SK-N-SH (cell line): Measurements from ENCODE around the gene NISCH. TPM values are rescaled to one million over a fixed set of nuclear protein-coding genes. Genes with fewer than 3 reads are reported as not detected.

Experiments used
- CTCF ChIA-PET: fragments of 300-600, 350-600 bp; formaldehyde crosslinking; extraction: SDS; loops from one replicate; lab custom pipeline; 2021; lab: Yijun Ruan, JAX
- POLR2A ChIA-PET: fragments of 350-600 bp; sonication (Branson Sonifier 250); formaldehyde crosslinking; extraction: SDS; loops from one replicate; lab custom pipeline; 2020; ENCODE audit warnings: antibody characterized with exemption, inconsistent platforms; lab: Yijun Ruan, JAX
- DNase-seq: peaks from one replicate; pipeline ENCODE4 v3.0.0; 2012
- H2AFZ ChIP-seq: fragments of 200-600 bp; sonication (generic); 2 replicates; pipeline ENCODE4 v1.8.1; 2016; ENCODE audit warnings: antibody characterized with exemption, mild to moderate bottlenecking, low read depth
- H3F3A ChIP-seq: fragments of 200-600 bp; sonication (generic); replicated peaks from 2 replicates; pipeline ENCODE3; 2016; ENCODE audit warnings: antibody characterized with exemption, mild to moderate bottlenecking; ENCODE audit not compliant: insufficient read depth
- H3K27ac ChIP-seq, 2 experiments: fragments of 200-500 bp in 1 of 2; fragments of 200-600 bp in 1 of 2; sonication (Bioruptor generic) in 1 of 2; sonication (generic), shearing (Covaris generic) in 1 of 2; 2 replicates each; pipeline versions ENCODE4 v1.5.1 to v1.6.1; 2014 to 2016; ENCODE audit warnings: low read depth in 2 of 2, inconsistent platforms in 1 of 2, low read length in 1 of 2, mild to moderate bottlenecking in 1 of 2, mixed read lengths in 1 of 2
- H3K27me3 ChIP-seq: fragments of 200-600 bp; sonication (generic), shearing (Covaris generic); 2 replicates; pipeline ENCODE4 v1.6.1; 2016; ENCODE audit warnings: mixed run types; ENCODE audit not compliant: insufficient read depth
- H3K36me3 ChIP-seq, 2 experiments: fragments of 200-500 bp in 1 of 2; fragments of 200-600 bp in 1 of 2; sonication (Bioruptor generic) in 1 of 2; sonication (generic) in 1 of 2; replicated peaks in 1 of 2; 2 replicates each; pipeline versions ENCODE3 to v1.5.1; 2014 to 2016; ENCODE audit warnings: low read length in 1 of 2, mild to moderate bottlenecking in 1 of 2; ENCODE audit not compliant: insufficient read depth in 2 of 2, control insufficient read depth in 1 of 2
- H3K4me1 ChIP-seq, 2 experiments: fragments of 200-500 bp in 1 of 2; fragments of 200-600 bp in 1 of 2; sonication (Bioruptor generic) in 1 of 2; sonication (generic), shearing (Covaris generic) in 1 of 2; 2 replicates each; pipeline versions ENCODE4 v1.5.1 to v1.6.1; 2014 to 2016; ENCODE audit warnings: low read depth in 1 of 2, low read length in 1 of 2, mixed run types in 1 of 2; ENCODE audit not compliant: insufficient read depth in 2 of 2, control insufficient read depth in 1 of 2
- H3K4me2 ChIP-seq: fragments of 200-600 bp; sonication (generic), shearing (Covaris generic); 2 replicates; pipeline ENCODE4 v1.6.1; 2017; ENCODE audit warnings: mixed run types
- H3K4me3 ChIP-seq, 2 experiments: fragments of 200-500 bp in 1 of 2; fragments of 200-600 bp in 1 of 2; sonication (Bioruptor generic) in 1 of 2; sonication (generic), shearing (Covaris generic) in 1 of 2; 2 replicates each; pipeline versions ENCODE4 v1.5.1 to v1.8.1; 2014 to 2016; ENCODE audit warnings: low read depth in 2 of 2, inconsistent platforms in 1 of 2, low read length in 1 of 2, mild to moderate bottlenecking in 1 of 2, mixed read lengths in 1 of 2, moderate library complexity in 1 of 2
- H3K79me2 ChIP-seq: fragments of 200-600 bp; sonication (generic); 2 replicates; pipeline ENCODE4 v1.8.1; 2017; ENCODE audit warnings: mild to moderate bottlenecking; ENCODE audit not compliant: insufficient read depth
- H3K9ac ChIP-seq: fragments of 200-600 bp; sonication (generic); 2 replicates; pipeline ENCODE4 v1.6.1; 2017; ENCODE audit warnings: mixed run types
- H3K9me2 ChIP-seq: fragments of 200-600 bp; sonication (generic); 2 replicates; pipeline ENCODE4 v1.6.1; 2017; ENCODE audit warnings: mixed run types
- H3K9me3 ChIP-seq: fragments of 200-600 bp; sonication (generic); 2 replicates; pipeline ENCODE4 v1.6.1; 2017; ENCODE audit warnings: mixed run types, mild to moderate bottlenecking, moderate library complexity
- H4K20me1 ChIP-seq: fragments of 200-600 bp; sonication (generic); 2 replicates; pipeline ENCODE4 v1.6.1; 2017; ENCODE audit warnings: mild to moderate bottlenecking, mixed run types; ENCODE audit not compliant: insufficient read depth
- CHD2 ChIP-seq: fragments of 150-350 bp; IDR thresholded peaks from 2 replicates; pipeline ENCODE4 v1.6.1; 2018; ENCODE audit warnings: low read length; ENCODE audit not compliant: partially characterized antibody
- CTCF ChIP-seq: fragments of 200-600 bp; sonication (generic); IDR thresholded peaks from 2 replicates; pipeline ENCODE4 v1.6.1; 2017; ENCODE audit warnings: antibody characterized with exemption, mild to moderate bottlenecking, moderate library complexity
- ELF1 ChIP-seq: IDR thresholded peaks from 2 replicates; pipeline ENCODE4 v1.4.0; 2012
- EZH2phosphoT487 ChIP-seq: fragments of 200-600 bp; sonication (generic); IDR thresholded peaks from 2 replicates; pipeline ENCODE4 v1.6.1; 2017; ENCODE audit warnings: low read depth, mixed run types, mild to moderate bottlenecking, antibody characterized with exemption, moderate library complexity, borderline replicate concordance
- FOSL2 ChIP-seq: IDR thresholded peaks from 2 replicates; pipeline ENCODE4 v1.4.0; 2012; ENCODE audit warnings: low read depth, mild to moderate bottlenecking, moderate library complexity, borderline replicate concordance
- FOXJ3 ChIP-seq: sonication (generic); formaldehyde crosslinking; IDR thresholded peaks from 2 replicates; pipeline ENCODE4 v1.5.1; 2020; ENCODE audit warnings: mild to moderate bottlenecking, missing genetic modification reagents
- FOXM1 ChIP-seq: IDR thresholded peaks from 2 replicates; pipeline ENCODE4 v1.4.0; 2012; ENCODE audit warnings: low read depth, mild to moderate bottlenecking
- GABPA ChIP-seq: IDR thresholded peaks from 2 replicates; pipeline ENCODE4 v1.4.0; 2012; ENCODE audit warnings: low read depth, mild to moderate bottlenecking
- MEF2A ChIP-seq: IDR thresholded peaks from 2 replicates; pipeline ENCODE4 v1.4.0; 2012; ENCODE audit warnings: low read depth, borderline replicate concordance
- NFIC ChIP-seq: IDR thresholded peaks from 2 replicates; pipeline ENCODE4 v1.4.0; 2012; ENCODE audit warnings: borderline replicate concordance
- NRF1 ChIP-seq: IDR thresholded peaks from 2 replicates; pipeline ENCODE4 v1.6.1; 2012; ENCODE audit warnings: low read depth, mild to moderate bottlenecking, low read length
- POLR2AphosphoS5 ChIP-seq: IDR thresholded peaks from 2 replicates; pipeline ENCODE4 v1.6.1; 2012; ENCODE audit warnings: low read depth, low read length
- RAD21 ChIP-seq: IDR thresholded peaks from 2 replicates; pipeline ENCODE4 v1.6.1; 2012; ENCODE audit warnings: mild to moderate bottlenecking, low read length
- RCOR1 ChIP-seq: fragments of 150-350 bp; IDR thresholded peaks from 2 replicates; pipeline ENCODE4 v1.6.1; 2017; ENCODE audit warnings: antibody characterized with exemption, low read length
- RXRA ChIP-seq: IDR thresholded peaks from 2 replicates; pipeline ENCODE4 v1.4.0; 2012; ENCODE audit warnings: low read depth, mild to moderate bottlenecking, borderline replicate concordance
- SIN3A ChIP-seq: IDR thresholded peaks from 2 replicates; pipeline ENCODE4 v1.6.1; 2012; ENCODE audit warnings: low read depth, mild to moderate bottlenecking, low read length, moderate library complexity, borderline replicate concordance
- SMC3 ChIP-seq: IDR thresholded peaks from 2 replicates; pipeline ENCODE4 v1.6.1; 2012; ENCODE audit warnings: low read depth, low read length, improper control_type of control experiment
- TAF1 ChIP-seq: IDR thresholded peaks from 2 replicates; pipeline ENCODE4 v1.6.1; 2012; ENCODE audit warnings: low read depth, mild to moderate bottlenecking, low read length, moderate library complexity, borderline replicate concordance
- TEAD4 ChIP-seq: IDR thresholded peaks from 2 replicates; pipeline ENCODE4 v1.4.0; 2012; ENCODE audit warnings: mild to moderate bottlenecking, borderline replicate concordance; ENCODE audit not compliant: insufficient read depth
- YY1 ChIP-seq: IDR thresholded peaks from 2 replicates; pipeline ENCODE4 v1.4.0; 2012; ENCODE audit warnings: low read depth, mild to moderate bottlenecking
- ZBTB33 ChIP-seq: IDR thresholded peaks from 2 replicates; pipeline ENCODE4 v1.4.0; 2012; ENCODE audit warnings: low read depth, borderline replicate concordance
- WGBS: methylation state at CpG from one replicate; pipeline ENCODE4 v1.1.6; 2017; ENCODE audit warnings: low lambda C conversion rate; 5-methylcytosine and 5-hydroxymethylcytosine counted together
- polyA plus RNA-seq, 3 experiments: library from polyadenylated mRNA; depleted of rRNA; stranded (reverse); fragments of >200 nt; gene quantifications; 2 replicates each; pipeline ENCODE4 v1.2.3, GENCODE V29; 2012

Gene NISCH
- polyA plus RNA-seq, 1 of the 3 experiments (the other 2 are of a cell fraction) = 77.5 TPM

GRCh38 chr3:52420388-52420787, 35.0 kb upstream of the NISCH start:
- Histone ChIP-seq H3K9ac (no peak overlapping the region), H2AFZ (no peak overlapping the region), H4K20me1 (no peaks in the 10 kb centered on the region), H3K4me2 (no peak overlapping the region), H3K36me3 (no peaks in the 10 kb centered on the region), H3F3A (no peaks in the 10 kb centered on the region), H3K79me2 (no peaks in the 10 kb centered on the region), H3K27ac (no peak overlapping the region), H3K9me3 (no peaks in the 10 kb centered on the region), H3K9me2 (no peaks in the 10 kb centered on the region), H3K4me3 (no peak overlapping the region), H3K4me1 (no peaks in the 10 kb centered on the region), H3K27me3 (no peaks in the 10 kb centered on the region)
- POLR2A ChIA-PET = no interaction called here
- no peak for TF ChIP-seq RCOR1
- TF ChIP-seq SIN3A = no peak
- no peak for TF ChIP-seq YY1
- no peak for TF ChIP-seq SMC3
- no peak for TF ChIP-seq TEAD4
- no peak for TF ChIP-seq NRF1
- TF ChIP-seq FOSL2 = no peak
- no peak for TF ChIP-seq CTCF
- no peak for TF ChIP-seq NFIC
- no peak for TF ChIP-seq TAF1
- no peak for TF ChIP-seq POLR2AphosphoS5
- TF ChIP-seq FOXJ3 = no peak
- CTCF ChIA-PET = interaction anchor here (3.0 to 28.4 kb wide), 2 partner anchors 8 to 28 kb away, joined by 25 to 578 read pairs; partner anchors contain the start of genes NISCH, SEMA3G and TNNC1
- 62% methylated on average over 2 of the region's 2 CpGs for WGBS
- no peak for DNase-seq

GRCh38 chr3:52422669-52423068, 32.7 kb upstream of the NISCH start:
- Histone ChIP-seq H3K36me3 (no peaks in the 10 kb centered on the region), H3K4me2 (no peak overlapping the region), H3K9me3 (no peaks in the 10 kb centered on the region), H2AFZ (no peak overlapping the region), H3K4me1 (no peaks in the 10 kb centered on the region), H3F3A (no peaks in the 10 kb centered on the region), H3K9me2 (no peaks in the 10 kb centered on the region), H4K20me1 (no peaks in the 10 kb centered on the region), H3K4me3 (no peak overlapping the region), H3K79me2 (no peaks in the 10 kb centered on the region), H3K27ac (no peak overlapping the region), H3K27me3 (no peaks in the 10 kb centered on the region), H3K9ac (no peak overlapping the region)
- TF ChIP-seq FOSL2 (no peak), SMC3 (no peak), FOXM1 (no peak), RAD21 (no peak), MEF2A (no peak), ELF1 (no peak), EZH2phosphoT487 (no peak), YY1 (no peak), RXRA (no peak), RCOR1 (no peak), GABPA (no peak), FOXJ3 (no peak), TEAD4 (no peak), CTCF (no peak), CHD2 (no peak), ZBTB33 (no peak)
- POLR2A ChIA-PET = no interaction called here
- CTCF ChIA-PET = interaction anchor here (28.4 kb wide), 1 partner anchor 26 kb away, joined by 578 read pairs; the partner anchor contains the start of genes NISCH, SEMA3G and TNNC1
- no peak for DNase-seq
- WGBS = 77% methylated on average over 3 of the region's 3 CpGs
